ENCODE data around the gene CRTC3. TPM values are rescaled to one million over a fixed set of nuclear protein-coding genes. Genes with fewer than 3 reads are reported as not detected.

Gene CRTC3
- total and polyA plus RNA-seq, 2 experiments from 2014 or later, result 15.7 to 17.6 TPM

DNA sequence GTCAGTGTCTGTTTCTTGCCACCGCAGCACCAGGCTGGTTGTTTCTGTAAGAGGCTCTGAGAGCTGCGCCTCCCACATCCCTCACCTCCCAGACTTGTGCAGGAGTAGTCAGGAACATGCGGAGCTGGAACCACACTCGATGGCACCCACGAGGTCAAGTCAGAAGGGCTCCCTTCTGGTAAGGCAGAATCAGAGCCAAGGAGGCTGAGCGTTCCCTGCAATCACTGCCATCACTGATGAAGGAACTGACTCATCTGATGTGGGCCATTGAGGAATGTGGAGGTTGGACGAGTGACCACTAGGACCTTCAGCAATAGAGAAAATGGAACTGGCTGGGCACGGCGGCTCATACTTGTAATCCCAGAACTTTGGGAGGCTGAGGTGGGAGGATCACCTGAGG lies 151.8 kb downstream of the CRTC3 start:
- WGBS (ENCODE audit: low lambda C conversion rate, missing lambda C conversion rate), result 94% methylated on average over 9 of the region's 9 CpGs
- no peak for TF ChIP-seq EZH2phosphoT487 (IDR thresholded peaks at IDR 0.05; ENCODE audit: low read depth, severe bottlenecking, unreplicated experiment)
- no peak for TF ChIP-seq EZH2 (IDR thresholded peaks at IDR 0.05; ENCODE audit: borderline replicate concordance)
- TF ChIP-seq, protein P1, sequence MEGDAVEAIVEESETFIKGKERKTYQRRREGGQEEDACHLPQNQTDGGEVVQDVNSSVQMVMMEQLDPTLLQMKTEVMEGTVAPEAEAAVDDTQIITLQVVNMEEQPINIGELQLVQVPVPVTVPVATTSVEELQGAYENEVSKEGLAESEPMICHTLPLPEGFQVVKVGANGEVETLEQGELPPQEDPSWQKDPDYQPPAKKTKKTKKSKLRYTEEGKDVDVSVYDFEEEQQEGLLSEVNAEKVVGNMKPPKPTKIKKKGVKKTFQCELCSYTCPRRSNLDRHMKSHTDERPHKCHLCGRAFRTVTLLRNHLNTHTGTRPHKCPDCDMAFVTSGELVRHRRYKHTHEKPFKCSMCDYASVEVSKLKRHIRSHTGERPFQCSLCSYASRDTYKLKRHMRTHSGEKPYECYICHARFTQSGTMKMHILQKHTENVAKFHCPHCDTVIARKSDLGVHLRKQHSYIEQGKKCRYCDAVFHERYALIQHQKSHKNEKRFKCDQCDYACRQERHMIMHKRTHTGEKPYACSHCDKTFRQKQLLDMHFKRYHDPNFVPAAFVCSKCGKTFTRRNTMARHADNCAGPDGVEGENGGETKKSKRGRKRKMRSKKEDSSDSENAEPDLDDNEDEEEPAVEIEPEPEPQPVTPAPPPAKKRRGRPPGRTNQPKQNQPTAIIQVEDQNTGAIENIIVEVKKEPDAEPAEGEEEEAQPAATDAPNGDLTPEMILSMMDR (IDR thresholded peaks at IDR 0.05; ENCODE audit: poor library complexity), result no peak
- no peaks in the 10 kb centered on the region for H3K79me2 ChIP-seq
- H3K9me2 ChIP-seq (replicated peaks; ENCODE audit: insufficient read depth), result no peaks in the 10 kb centered on the region
- H4K20me1 ChIP-seq (ENCODE audit: insufficient read depth, poor library complexity, severe bottlenecking), result no peaks in the 10 kb centered on the region
- H3K9me3 ChIP-seq (ENCODE audit: low read depth), result no peaks in the 10 kb centered on the region
- H3K27me3 ChIP-seq, result no peaks in the 10 kb centered on the region
- no peak overlapping the region for H3K4me2 ChIP-seq
- DNase-seq (ENCODE audit: low spot score), result no peak
- H3K4me1 ChIP-seq (ENCODE audit: insufficient read depth), result no peaks in the 10 kb centered on the region
- H3K36me3 ChIP-seq (replicated peaks; ENCODE audit: insufficient read depth, low read depth), result no peaks in the 10 kb centered on the region
- no peak overlapping the region for H3K4me3 ChIP-seq
- no peak overlapping the region for H2AFZ ChIP-seq
- H3K27ac ChIP-seq, result no peak overlapping the region

DNA sequence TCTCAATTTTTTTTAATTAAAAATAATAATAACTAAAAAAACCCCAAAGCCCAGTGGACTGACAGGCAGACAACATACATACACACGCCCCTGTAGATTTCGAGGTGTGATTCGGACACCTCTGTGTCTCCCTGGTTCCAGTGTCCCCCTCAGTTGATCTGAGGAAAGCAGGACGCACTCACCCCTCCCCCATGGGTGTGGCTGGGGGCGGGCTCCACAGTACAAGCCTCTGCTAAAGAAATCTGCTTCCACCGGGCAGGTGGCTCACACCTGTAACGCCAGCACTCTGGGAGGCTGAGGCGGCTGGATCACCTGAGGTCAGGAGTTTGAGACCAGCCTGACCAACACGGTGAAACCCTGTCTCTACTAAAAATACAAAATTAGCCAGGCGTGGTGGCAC lies 153.6 kb downstream of the CRTC3 start:
- Histone ChIP-seq H3K27ac (no peak overlapping the region), H3K36me3 (replicated peaks; ENCODE audit: insufficient read depth, low read depth) (no peaks in the 10 kb centered on the region), H3K79me2 (no peaks in the 10 kb centered on the region), H3K27me3 (no peaks in the 10 kb centered on the region), H3K4me2 (no peak overlapping the region), H3K4me1 (ENCODE audit: insufficient read depth) (no peaks in the 10 kb centered on the region), H4K20me1 (ENCODE audit: insufficient read depth, poor library complexity, severe bottlenecking) (no peaks in the 10 kb centered on the region), H3K9me3 (ENCODE audit: low read depth) (no peaks in the 10 kb centered on the region), H3K4me3 (no peak overlapping the region), H2AFZ (no peak overlapping the region), H3K9me2 (replicated peaks; ENCODE audit: insufficient read depth) (no peaks in the 10 kb centered on the region)
- 86% methylated on average over 10 of the region's 10 CpGs for WGBS (ENCODE audit: low lambda C conversion rate, missing lambda C conversion rate)
- no peak for DNase-seq (ENCODE audit: low spot score)
- no peak for TF ChIP-seq EZH2 (IDR thresholded peaks at IDR 0.05; ENCODE audit: borderline replicate concordance)
- no peak for TF ChIP-seq EZH2phosphoT487 (IDR thresholded peaks at IDR 0.05; ENCODE audit: low read depth, severe bottlenecking, unreplicated experiment)
- TF ChIP-seq, protein P1 (IDR thresholded peaks at IDR 0.05; ENCODE audit: poor library complexity), result no peak

- no peak for DNase-seq (ENCODE audit: low spot score)
- no peaks in the 10 kb centered on the region for H3K79me2 ChIP-seq
- WGBS (ENCODE audit: low lambda C conversion rate, missing lambda C conversion rate), result 73% methylated on average over 4 of the region's 4 CpGs
These were observed 154.2 kb downstream of the CRTC3 start for GRCh38 chr15:90683876-90684275.

More at GRCh38 chr15:90683876-90684275, 154.2 kb downstream of the CRTC3 start:
- Histone ChIP-seq H3K4me2 (no peak overlapping the region), H3K4me1 (ENCODE audit: insufficient read depth) (no peaks in the 10 kb centered on the region), H3K36me3 (replicated peaks; ENCODE audit: insufficient read depth, low read depth) (no peaks in the 10 kb centered on the region), H2AFZ (no peak overlapping the region), H3K4me3 (no peak overlapping the region), H4K20me1 (ENCODE audit: insufficient read depth, poor library complexity, severe bottlenecking) (no peaks in the 10 kb centered on the region), H3K9me2 (replicated peaks; ENCODE audit: insufficient read depth) (no peaks in the 10 kb centered on the region), H3K27ac (no peak overlapping the region), H3K9me3 (ENCODE audit: low read depth) (no peaks in the 10 kb centered on the region), H3K27me3 (no peaks in the 10 kb centered on the region)
- TF ChIP-seq, protein P1 (IDR thresholded peaks at IDR 0.05; ENCODE audit: poor library complexity), result no peak
- TF ChIP-seq EZH2phosphoT487 (IDR thresholded peaks at IDR 0.05; ENCODE audit: low read depth, severe bottlenecking, unreplicated experiment), result no peak
- no peak for TF ChIP-seq EZH2 (IDR thresholded peaks at IDR 0.05; ENCODE audit: borderline replicate concordance)
